ENCODE results near the gene CIB4. TPM values are rescaled to one million over a fixed set of nuclear protein-coding genes. Genes with fewer than 3 reads are reported as not detected.

CIB4 gene
- total and polyA plus RNA-seq, 9 of the 15 experiments (the other 6 are each of a cell fraction or from before 2014, with no cell fraction given), result not detected

DNA sequence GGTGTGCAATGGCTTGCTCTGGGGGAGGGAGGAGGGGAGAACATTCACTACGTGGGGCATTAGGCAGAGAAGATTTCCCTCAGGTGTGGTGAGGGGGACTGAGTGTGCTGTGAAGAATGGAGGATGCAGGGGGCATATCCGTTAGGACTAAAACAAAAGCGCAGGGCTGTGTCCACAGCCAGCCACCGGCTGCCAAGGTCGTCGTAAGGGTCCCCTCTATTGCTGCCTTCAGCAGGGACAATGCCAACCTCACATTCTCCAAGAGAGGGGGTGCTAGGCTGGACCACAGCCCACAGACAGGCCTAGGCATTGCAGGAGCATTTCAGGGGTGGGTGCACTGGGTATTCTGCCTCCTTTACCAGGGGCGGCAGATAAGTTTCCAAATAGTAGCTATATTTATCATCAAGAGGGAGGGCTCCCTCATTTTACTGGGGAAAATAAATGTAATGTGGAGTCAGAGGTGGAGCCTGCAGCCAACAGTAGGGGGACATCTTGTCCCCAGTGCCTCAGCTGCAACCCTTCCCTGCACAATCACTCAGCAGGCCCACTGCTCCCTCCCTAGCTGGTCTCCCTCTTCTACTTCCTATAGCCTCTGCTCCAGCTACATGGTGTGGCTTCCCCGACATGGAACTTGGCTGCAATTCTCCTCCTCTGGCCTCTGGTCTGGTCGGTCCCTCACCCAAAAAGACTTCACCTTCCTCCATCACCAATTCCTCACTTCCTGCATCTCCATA, 88.4 kb downstream of the CIB4 start:
- H3K27ac ChIP-seq (ENCODE audit: extremely low read depth, low read depth, low read length), result no peak overlapping the region
- no TSS peak for BruUV-seq (replicated peaks)
- TF ChIP-seq, protein P1, sequence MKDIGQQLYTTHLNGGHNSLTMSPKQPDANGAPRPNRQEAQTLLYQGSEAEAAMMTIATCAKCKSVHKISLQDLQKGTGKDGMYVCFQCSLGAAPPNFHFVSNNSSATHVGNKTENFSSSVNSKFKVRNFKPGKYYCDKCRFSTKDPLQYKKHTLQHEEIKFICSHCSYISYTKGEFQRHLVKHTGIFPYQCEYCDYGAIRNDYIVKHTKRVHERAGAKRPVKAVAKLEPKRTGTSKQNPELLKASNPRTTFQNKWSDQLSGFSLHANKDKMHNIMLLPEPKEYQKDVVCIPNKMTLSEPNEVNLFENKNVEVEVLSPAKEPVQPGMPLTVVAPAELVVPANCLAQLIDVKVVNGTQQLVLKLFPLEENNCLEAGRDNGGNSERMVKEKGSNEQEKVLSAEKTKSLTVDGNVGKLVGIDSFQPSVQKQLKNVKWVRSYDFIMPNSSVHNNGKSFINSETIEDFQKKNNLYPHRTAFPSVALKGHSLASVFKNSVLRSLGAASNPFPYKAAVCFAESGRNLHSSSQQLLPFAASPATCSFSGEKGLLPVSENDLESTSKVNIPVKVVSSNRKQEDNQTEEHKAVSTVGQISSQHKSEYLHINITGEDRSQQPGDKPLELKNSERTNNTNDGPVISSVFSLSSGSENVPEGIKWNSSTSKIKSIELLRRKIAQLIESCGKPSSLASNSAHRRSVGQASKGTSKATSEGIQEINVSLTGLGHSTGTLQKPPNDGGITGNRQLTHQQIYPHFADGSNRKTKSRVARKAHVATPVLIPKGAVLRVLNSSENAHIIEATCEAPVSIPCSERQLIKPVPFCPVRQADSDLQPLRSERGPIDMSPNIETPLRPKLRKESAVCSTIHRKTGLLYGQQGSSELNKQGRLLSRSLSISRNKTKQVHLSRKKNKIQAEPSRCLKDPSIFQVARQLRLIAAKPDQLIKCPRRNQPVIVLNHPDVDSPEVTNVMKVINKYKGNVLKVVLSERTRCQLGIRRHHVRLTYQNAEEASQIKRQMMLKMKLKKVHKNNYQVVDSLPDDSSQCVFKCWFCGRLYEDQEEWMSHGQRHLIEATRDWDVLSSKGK (CRISPR knock-in tag; IDR thresholded peaks at IDR 0.05), result no peak
- TF ChIP-seq GABPB2 (CRISPR knock-in tag; conservative IDR thresholded peaks at IDR 0.05) (no peak), POLR2AphosphoS5 (IDR thresholded peaks at IDR 0.05; ENCODE audit: control insufficient read depth, insufficient read depth, low read depth, low read length) (no peak), TGIF2 (CRISPR knock-in tag; IDR thresholded peaks at IDR 0.05) (no peak)
- TF ChIP-seq, protein P2, sequence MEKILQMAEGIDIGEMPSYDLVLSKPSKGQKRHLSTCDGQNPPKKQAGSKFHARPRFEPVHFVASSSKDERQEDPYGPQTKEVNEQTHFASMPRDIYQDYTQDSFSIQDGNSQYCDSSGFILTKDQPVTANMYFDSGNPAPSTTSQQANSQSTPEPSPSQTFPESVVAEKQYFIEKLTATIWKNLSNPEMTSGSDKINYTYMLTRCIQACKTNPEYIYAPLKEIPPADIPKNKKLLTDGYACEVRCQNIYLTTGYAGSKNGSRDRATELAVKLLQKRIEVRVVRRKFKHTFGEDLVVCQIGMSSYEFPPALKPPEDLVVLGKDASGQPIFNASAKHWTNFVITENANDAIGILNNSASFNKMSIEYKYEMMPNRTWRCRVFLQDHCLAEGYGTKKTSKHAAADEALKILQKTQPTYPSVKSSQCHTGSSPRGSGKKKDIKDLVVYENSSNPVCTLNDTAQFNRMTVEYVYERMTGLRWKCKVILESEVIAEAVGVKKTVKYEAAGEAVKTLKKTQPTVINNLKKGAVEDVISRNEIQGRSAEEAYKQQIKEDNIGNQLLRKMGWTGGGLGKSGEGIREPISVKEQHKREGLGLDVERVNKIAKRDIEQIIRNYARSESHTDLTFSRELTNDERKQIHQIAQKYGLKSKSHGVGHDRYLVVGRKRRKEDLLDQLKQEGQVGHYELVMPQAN (IDR thresholded peaks at IDR 0.05; ENCODE audit: borderline replicate concordance), result no peak
- TF ChIP-seq, protein P3, sequence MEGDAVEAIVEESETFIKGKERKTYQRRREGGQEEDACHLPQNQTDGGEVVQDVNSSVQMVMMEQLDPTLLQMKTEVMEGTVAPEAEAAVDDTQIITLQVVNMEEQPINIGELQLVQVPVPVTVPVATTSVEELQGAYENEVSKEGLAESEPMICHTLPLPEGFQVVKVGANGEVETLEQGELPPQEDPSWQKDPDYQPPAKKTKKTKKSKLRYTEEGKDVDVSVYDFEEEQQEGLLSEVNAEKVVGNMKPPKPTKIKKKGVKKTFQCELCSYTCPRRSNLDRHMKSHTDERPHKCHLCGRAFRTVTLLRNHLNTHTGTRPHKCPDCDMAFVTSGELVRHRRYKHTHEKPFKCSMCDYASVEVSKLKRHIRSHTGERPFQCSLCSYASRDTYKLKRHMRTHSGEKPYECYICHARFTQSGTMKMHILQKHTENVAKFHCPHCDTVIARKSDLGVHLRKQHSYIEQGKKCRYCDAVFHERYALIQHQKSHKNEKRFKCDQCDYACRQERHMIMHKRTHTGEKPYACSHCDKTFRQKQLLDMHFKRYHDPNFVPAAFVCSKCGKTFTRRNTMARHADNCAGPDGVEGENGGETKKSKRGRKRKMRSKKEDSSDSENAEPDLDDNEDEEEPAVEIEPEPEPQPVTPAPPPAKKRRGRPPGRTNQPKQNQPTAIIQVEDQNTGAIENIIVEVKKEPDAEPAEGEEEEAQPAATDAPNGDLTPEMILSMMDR (IDR thresholded peaks at IDR 0.05 in 2 of 3, conservative IDR thresholded peaks at IDR 0.05 in 1 of 3; ENCODE audit: insufficient read depth in 2 of 3, low read depth in 1 of 3, low read length in 3 of 3), result 0 out of 6 replicates have a peak, but pooled peaks of 1 of the 3 experiments have one; percentile 9
- peaks cover 16 to 35% of the 10 kb centered on the region in 2 experiments; a peak in 4 of 5 replicates for H3K27me3 ChIP-seq (ENCODE audit: control insufficient read depth in 2 of 2, insufficient read depth in 2 of 2, low read length in 2 of 2)
- FAIRE-seq (no peak), DNase-seq (ENCODE audit: extremely low read depth in 1 of 4, low spot score in 3 of 4) (no peak), ATAC-seq (peak; percentile 21; the same call in 1 of the 3 replicates)
- no peaks in the 10 kb centered on the region for H3K36me3 ChIP-seq (ENCODE audit: control insufficient read depth, insufficient read depth, low read length)
- ChIA-PET CTCF (ENCODE audit: low intra/inter-chr PET ratio) (no interaction called here), POLR2A (interaction anchor here (0.8 to 1.0 kb wide), 2 partner anchors 11 to 199 kb away, joined by 3 read pairs; no protein-coding TSS in a partner anchor)
- WGBS (ENCODE audit: insufficient coverage, low coverage, missing lambda C conversion rate), result 29% methylated on average over 4 of the region's 9 CpGs
- H3K9me1 ChIP-seq (ENCODE audit: control insufficient read depth, insufficient read depth, low read length), result peaks cover 3% of the 10 kb centered on the region
- H3K9ac ChIP-seq (ENCODE audit: insufficient read depth in 1 of 2, low read depth in 2 of 2, low read length in 2 of 2), result no peak overlapping the region
- H3K4me2 ChIP-seq (ENCODE audit: insufficient read depth, low read length), result no peak overlapping the region
- H3K9me3 ChIP-seq (replicated peaks; ENCODE audit: control insufficient read depth, insufficient read depth, low read depth, low read length), result no peaks in the 10 kb centered on the region
- peak overlapping the region; percentile 55; the same call in 1 of the 2 replicates for H2AFZ ChIP-seq (ENCODE audit: low read depth, low read length)
- no peak overlapping the region for H3K4me3 ChIP-seq
- in situ Hi-C loops (cut with MboI) (no loop called here), intact Hi-C loops (cut with micrococcal nuclease) (no loop called here)
- H3K4me1 ChIP-seq (replicated peaks in 1 of 2; ENCODE audit: control insufficient read depth in 2 of 2, insufficient read depth in 2 of 2, low read length in 2 of 2), result peaks cover 0 to 3% of the 10 kb centered on the region in 2 experiments; a peak in 2 of 5 replicates
- no peaks in the 10 kb centered on the region for H4K20me1 ChIP-seq (replicated peaks; ENCODE audit: control insufficient read depth, insufficient read depth, low read length)
- H3K79me2 ChIP-seq (ENCODE audit: control insufficient read depth, insufficient read depth, low read length), result no peaks in the 10 kb centered on the region
